H1 (cell line): ENCODE measurements around the gene LHFPL3. TPM values are rescaled to one million over a fixed set of nuclear protein-coding genes. Genes with fewer than 3 reads are reported as not detected.

ENCODE experiments used
- EP300 ChIP-seq, 2 experiments: IDR thresholded peaks; 1 replicate in 1 of 2; 2 replicates in 1 of 2; pipeline ENCODE4 v1.6.1; 2011 to 2012; ENCODE audit warnings: low read depth in 2 of 2, low read length in 2 of 2, mild to moderate bottlenecking in 2 of 2, borderline replicate concordance in 1 of 2, inconsistent platforms in 1 of 2, moderate library complexity in 1 of 2
- RNF2 ChIP-seq: fragments of 200-900, 300-1000 bp; sonication (generic); IDR thresholded peaks from 2 replicates; pipeline ENCODE4 v1.7.1; 2016; ENCODE audit warnings: borderline replicate concordance, low read depth, mild to moderate bottlenecking, antibody characterized with exemption, low read length; ENCODE audit not compliant: poor library complexity, severe bottlenecking; ENCODE audit errors: missing control alignments
- polyA plus RNA-seq, 7 experiments: library from polyadenylated mRNA; depleted of rRNA in 3 of 7; stranded (reverse) in 5 of 7; unstranded in 2 of 7; fragments of >200 nt in 5 of 7; fragments of 200-250 nt in 2 of 7; gene quantifications; 1 replicate in 5 of 7; 2 replicates in 1 of 7; 4 replicates in 1 of 7; pipeline versions ENCODE4 v1.2.1 to v1.2.3, GENCODE V29; 2011 to 2013; ENCODE audit warnings: missing spikeins in 2 of 7, mixed read lengths in 2 of 7
- total RNA-seq: library from RNA; stranded (reverse); fragmentation: NEBNext Ultra II Directional; extraction: Animal tissue kit (Norgen Biotek cat#: 25700); gene quantifications from 2 replicates; pipeline ENCODE4 v1.2.1, GENCODE V29; 2021

LHFPL3 gene
- total and polyA plus RNA-seq, 2 of the 8 experiments (the other 6 are each of a cell fraction or from before 2014, with no cell fraction given), result 0.24 to 0.50 TPM

DNA sequence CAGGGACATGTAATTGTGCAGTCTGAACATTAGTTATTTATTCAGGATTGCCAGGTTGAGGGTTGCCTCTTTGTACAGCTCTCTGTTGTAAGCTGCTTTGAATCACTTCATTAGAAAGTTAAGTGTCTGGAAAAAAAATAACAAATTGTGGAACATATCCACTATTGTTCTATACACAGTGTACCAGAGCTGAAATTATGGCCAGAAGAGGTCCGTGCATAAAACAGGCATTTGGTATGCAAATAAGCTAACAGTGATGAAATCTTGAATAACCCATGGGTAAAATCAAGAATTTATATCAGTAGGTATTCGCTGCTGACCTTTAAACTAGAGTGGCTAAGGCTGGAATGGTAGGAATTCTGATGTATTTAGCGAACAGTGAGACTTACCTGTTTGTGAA is 152.1 kb downstream of the LHFPL3 start (continued):
- TF ChIP-seq EP300 (IDR thresholded peaks at IDR 0.05; ENCODE audit: borderline replicate concordance in 1 of 2, low read depth in 2 of 2, low read length in 2 of 2) (no peak), RNF2 (no peak)
